GM23338 (cell line): ENCODE results near the gene USP8. TPM values are rescaled to one million over a fixed set of nuclear protein-coding genes. Genes with fewer than 3 reads are reported as not detected.

Experiments used
- ATAC-seq: fragments of 200-7000 bp; cut with Tn5 transposase; 3 replicates; pipeline ENCODE4 v1.9.1; 2020
- DNase-seq: peaks from one replicate; pipeline ENCODE4 v3.0.0-alpha.2; 2015; ENCODE audit warnings: low spot score
- H2AFZ ChIP-seq: fragments of 200-600 bp; sonication (generic); 2 replicates; pipeline ENCODE4 v1.8.0; 2016; ENCODE audit warnings: antibody characterized with exemption, mild to moderate bottlenecking, moderate library complexity
- H3F3A ChIP-seq: fragments of 200-600 bp; sonication (generic); replicated peaks from 2 replicates; pipeline ENCODE4 v1.8.0; 2017; ENCODE audit warnings: antibody characterized with exemption, mixed run types, low read depth
- H3K27ac ChIP-seq: fragments of 200-600 bp; sonication (generic); 2 replicates; pipeline ENCODE4 v1.6.1; 2016; ENCODE audit warnings: low read depth
- H3K27me3 ChIP-seq: fragments of 200-600 bp; sonication (generic); 2 replicates; pipeline ENCODE4 v1.8.0; 2016; ENCODE audit warnings: mild to moderate bottlenecking, mixed run types, moderate library complexity; ENCODE audit not compliant: insufficient read depth
- H3K36me3 ChIP-seq: fragments of 200-600 bp; sonication (generic); 2 replicates; pipeline ENCODE4 v1.8.0; 2016; ENCODE audit warnings: mild to moderate bottlenecking; ENCODE audit not compliant: insufficient read depth
- H3K4me1 ChIP-seq: fragments of 200-600 bp; sonication (generic); 2 replicates; pipeline ENCODE4 v1.8.0; 2016; ENCODE audit warnings: mild to moderate bottlenecking, moderate library complexity; ENCODE audit not compliant: insufficient read depth
- H3K4me2 ChIP-seq: fragments of 200-600 bp; sonication (generic); 2 replicates; pipeline ENCODE4 v1.7.1; 2017; ENCODE audit warnings: mixed run types
- H3K4me3 ChIP-seq: fragments of 200-600 bp; sonication (generic); 2 replicates; pipeline ENCODE4 v1.6.1; 2016; ENCODE audit warnings: mixed run types
- H3K79me2 ChIP-seq: fragments of 200-600 bp; sonication (generic); replicated peaks from 2 replicates; pipeline ENCODE4 v1.8.0; 2017; ENCODE audit warnings: mild to moderate bottlenecking; ENCODE audit not compliant: insufficient read depth
- H3K9me2 ChIP-seq: fragments of 200-600 bp; sonication (generic); 2 replicates; pipeline ENCODE4 v1.8.0; 2017; ENCODE audit not compliant: insufficient read depth
- H4K20me1 ChIP-seq: fragments of 200-600 bp; sonication (generic); replicated peaks from 2 replicates; pipeline ENCODE4 v1.8.0; 2017; ENCODE audit warnings: mild to moderate bottlenecking; ENCODE audit not compliant: insufficient read depth
- H3K27ac Mint-ChIP-seq: 2 replicates; pipeline ENCODE4 v1.8.0; 2020; ENCODE audit warnings: inconsistent platforms, mild to moderate bottlenecking, moderate library complexity, mixed read lengths
- H3K27me3 Mint-ChIP-seq: 3 replicates; pipeline ENCODE4 v1.8.0; 2022; ENCODE audit warnings: low read depth, mild to moderate bottlenecking, moderate library complexity, mixed read lengths, inconsistent platforms; ENCODE audit not compliant: insufficient read depth, poor library complexity
- H3K36me3 Mint-ChIP-seq: 3 replicates; pipeline ENCODE4 v1.8.0; 2021; ENCODE audit warnings: low read depth, mild to moderate bottlenecking, inconsistent platforms, moderate library complexity, mixed read lengths
- H3K4me1 Mint-ChIP-seq: 3 replicates; pipeline ENCODE4 v1.8.0; 2020; ENCODE audit warnings: mild to moderate bottlenecking, inconsistent platforms, mixed read lengths
- H3K4me3 Mint-ChIP-seq: 3 replicates; pipeline ENCODE4 v1.8.0; 2021; ENCODE audit warnings: moderate library complexity, mild to moderate bottlenecking, inconsistent platforms, mixed read lengths
- H3K9me3 Mint-ChIP-seq: 3 replicates; pipeline ENCODE4 v1.8.0; 2020; ENCODE audit warnings: moderate library complexity, mild to moderate bottlenecking, inconsistent platforms, mixed read lengths
- CREB1 ChIP-seq: fragments of 250-450 bp; sonication (Bioruptor Pico); IDR thresholded peaks from 2 replicates; pipeline ENCODE4 v1.5.0; 2020; ENCODE audit warnings: low read depth, mild to moderate bottlenecking, moderate library complexity
- CTCF ChIP-seq, 2 experiments: fragments of 200-600 bp in 1 of 2; sonication (generic) in 1 of 2; conservative IDR thresholded peaks; 2 replicates each; pipeline versions ENCODE4 v1.5.1 to v1.6.1; 2016 to 2017; ENCODE audit warnings: antibody characterized with exemption in 2 of 2, low read depth in 2 of 2, mild to moderate bottlenecking in 2 of 2, moderate library complexity in 1 of 2
- EZH2 ChIP-seq: fragments of 200-600 bp; sonication (generic); IDR thresholded peaks from one replicate; pipeline ENCODE4 v1.8.0; 2017; ENCODE audit warnings: antibody characterized with exemption, mild to moderate bottlenecking, low read depth; ENCODE audit not compliant: unreplicated experiment
- EZH2phosphoT487 ChIP-seq: fragments of 200-600 bp; sonication (generic); IDR thresholded peaks from one replicate; pipeline ENCODE4 v1.8.1; 2018; ENCODE audit warnings: antibody characterized with exemption; ENCODE audit not compliant: unreplicated experiment
- JUNB ChIP-seq: IDR thresholded peaks from one replicate; pipeline ENCODE4 v1.6.1; 2016; ENCODE audit warnings: antibody characterized with exemption; ENCODE audit not compliant: unreplicated experiment
- NANOG ChIP-seq: IDR thresholded peaks from 2 replicates; pipeline ENCODE4 v1.6.1; 2016; ENCODE audit warnings: antibody characterized with exemption, borderline replicate concordance
- POLR2AphosphoS5 ChIP-seq: IDR thresholded peaks from 2 replicates; pipeline ENCODE4 v1.6.1; 2016; ENCODE audit warnings: antibody characterized with exemption, low read depth
- REST ChIP-seq: IDR thresholded peaks from one replicate; pipeline ENCODE4 v1.6.1; 2018; ENCODE audit warnings: antibody characterized with exemption; ENCODE audit not compliant: unreplicated experiment
- STAT1 ChIP-seq: IDR thresholded peaks from one replicate; pipeline ENCODE4 v1.6.1; 2016; ENCODE audit warnings: antibody characterized with exemption; ENCODE audit not compliant: unreplicated experiment
- ZNF114 ChIP-seq: fragments of 250-450 bp; sonication (Bioruptor Pico); IDR thresholded peaks from 2 replicates; pipeline ENCODE4 v1.5.0; 2020; ENCODE audit warnings: mild to moderate bottlenecking, moderate library complexity
- ZNF331 ChIP-seq: fragments of 250-450 bp; sonication (Bioruptor Pico); IDR thresholded peaks from 2 replicates; pipeline ENCODE4 v1.5.0; 2020; ENCODE audit warnings: low read depth, mild to moderate bottlenecking, moderate library complexity
- ZNF462 ChIP-seq: fragments of 250-450 bp; sonication (Bioruptor Pico); IDR thresholded peaks from 2 replicates; pipeline ENCODE4 v1.5.0; 2020; ENCODE audit warnings: mild to moderate bottlenecking, moderate library complexity
- polyA plus RNA-seq: library from polyadenylated mRNA; unstranded; fragments of >200 nt; fragmentation: Nextera tagmentation; extraction: Ambion mirVana; gene quantifications from 2 replicates; pipeline ENCODE4 v1.2.1, GENCODE V29; 2016
- total RNA-seq: library from RNA; depleted of rRNA; stranded (reverse); fragments of >200 nt; shearing (Covaris generic); gene quantifications from 2 replicates; pipeline ENCODE4 v1.2.3, GENCODE V29; 2014
- TF ChIP-seq, protein P1 (sequence below): IDR thresholded peaks from 2 replicates; pipeline ENCODE4 v1.6.1; 2016; ENCODE audit warnings: antibody characterized with exemption

USP8 gene
- total and polyA plus RNA-seq, 2 experiments from 2014 or later = 64.8 to 68.6 TPM

GRCh38 chr15:50418041-50418583 is 6.1 kb upstream of the USP8 start:
- Mint-ChIP-seq H3K4me1 (no peaks in the 10 kb centered on the region; the same call in 2 of the 3 replicates), H3K9me3 (no peaks in the 10 kb centered on the region), H3K27me3 (peaks cover 4% of the 10 kb centered on the region), H3K36me3 (no peaks in the 10 kb centered on the region), H3K27ac (no peak overlapping the region), H3K4me3 (no peak overlapping the region)
- Histone ChIP-seq H3K27me3 (no peaks in the 10 kb centered on the region), H3K27ac (no peak overlapping the region), H3F3A (no peaks in the 10 kb centered on the region), H3K4me2 (no peak overlapping the region), H2AFZ (no peak overlapping the region), H3K4me3 (no peak overlapping the region), H3K79me2 (no peaks in the 10 kb centered on the region), H3K36me3 (no peaks in the 10 kb centered on the region), H3K9me2 (peaks cover 12% of the 10 kb centered on the region), H3K4me1 (no peaks in the 10 kb centered on the region), H4K20me1 (no peaks in the 10 kb centered on the region)
- ATAC-seq (no peak), DNase-seq (no peak)
- TF ChIP-seq CREB1 (CRISPR knock-in tag) (no peak), ZNF331 (CRISPR knock-in tag) (no peak), REST (no peak), STAT1 (no peak), POLR2AphosphoS5 (no peak), NANOG (no peak), ZNF114 (CRISPR knock-in tag) (no peak), EZH2phosphoT487 (no peak), CTCF (conservative IDR thresholded peaks at IDR 0.05; ENCODE audit: low read depth in 2 of 2) (no peak), JUNB (no peak), EZH2 (no peak), ZNF462 (CRISPR knock-in tag) (no peak)
- TF ChIP-seq, protein P1, sequence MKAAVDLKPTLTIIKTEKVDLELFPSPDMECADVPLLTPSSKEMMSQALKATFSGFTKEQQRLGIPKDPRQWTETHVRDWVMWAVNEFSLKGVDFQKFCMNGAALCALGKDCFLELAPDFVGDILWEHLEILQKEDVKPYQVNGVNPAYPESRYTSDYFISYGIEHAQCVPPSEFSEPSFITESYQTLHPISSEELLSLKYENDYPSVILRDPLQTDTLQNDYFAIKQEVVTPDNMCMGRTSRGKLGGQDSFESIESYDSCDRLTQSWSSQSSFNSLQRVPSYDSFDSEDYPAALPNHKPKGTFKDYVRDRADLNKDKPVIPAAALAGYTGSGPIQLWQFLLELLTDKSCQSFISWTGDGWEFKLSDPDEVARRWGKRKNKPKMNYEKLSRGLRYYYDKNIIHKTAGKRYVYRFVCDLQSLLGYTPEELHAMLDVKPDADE = no peak
